Measurements from ENCODE around the gene OAT.
"Not testable (repeated sequence)": the region's sequence is repeated elsewhere in the genome, so short reads cannot be mapped to it uniquely, and the experiment has no call there.

The OAT gene

GRCh38 chr10:124377101-124377500 lies 41.6 kb downstream of the OAT start:
- Histone ChIP-seq H3K27ac (ENCODE audit: low read depth, low read length, severe bottlenecking) (no peak overlapping the region), H3K4me3 (ENCODE audit: extremely low read depth, insufficient read depth, low read length, poor library complexity, severe bottlenecking) (no peak overlapping the region), H3K9me3 (ENCODE audit: control insufficient read depth, low read length) (no peaks in the 10 kb centered on the region), H3K4me1 (ENCODE audit: control insufficient read depth, insufficient read depth, low read length, poor library complexity, severe bottlenecking) (no peaks in the 10 kb centered on the region), H3K36me3 (ENCODE audit: control insufficient read depth, insufficient read depth, low read length) (no peaks in the 10 kb centered on the region)
- WGBS, 2 experiments (ENCODE audit: insufficient coverage in 2 of 2), result 88 to 95% methylated on average over 4 to 7 of the region's 8 CpGs

GRCh38 chr10:124376411-124376810 lies 42.3 kb downstream of the OAT start:
- Histone ChIP-seq H3K36me3 (ENCODE audit: control insufficient read depth, insufficient read depth, low read length) (no peaks in the 10 kb centered on the region), H3K27ac (ENCODE audit: low read depth, low read length, severe bottlenecking) (no peak overlapping the region), H3K9me3 (ENCODE audit: control insufficient read depth, low read length) (no peaks in the 10 kb centered on the region), H3K4me1 (ENCODE audit: control insufficient read depth, insufficient read depth, low read length, poor library complexity, severe bottlenecking) (no peaks in the 10 kb centered on the region), H3K4me3 (ENCODE audit: extremely low read depth, insufficient read depth, low read length, poor library complexity, severe bottlenecking) (no peak overlapping the region)
- 96% methylated on average over 5 to 6 of the region's 9 CpGs for WGBS, 2 experiments (ENCODE audit: insufficient coverage in 2 of 2)

GRCh38 chr10:124375691-124376090 lies 43.0 kb downstream of the OAT start:
- Histone ChIP-seq H3K9me3 (ENCODE audit: control insufficient read depth, low read length) (no peaks in the 10 kb centered on the region), H3K4me1 (ENCODE audit: control insufficient read depth, insufficient read depth, low read length, poor library complexity, severe bottlenecking) (no peaks in the 10 kb centered on the region), H3K27ac (ENCODE audit: low read depth, low read length, severe bottlenecking) (no peak overlapping the region), H3K36me3 (ENCODE audit: control insufficient read depth, insufficient read depth, low read length) (no peaks in the 10 kb centered on the region), H3K4me3 (ENCODE audit: extremely low read depth, insufficient read depth, low read length, poor library complexity, severe bottlenecking) (no peak overlapping the region)
- 94 to 100% methylated on average over 6 to 8 of the region's 11 CpGs for WGBS, 2 experiments (ENCODE audit: insufficient coverage in 2 of 2)

- Histone ChIP-seq H3K27ac (ENCODE audit: low read depth, low read length, severe bottlenecking) (no peak overlapping the region), H3K9me3 (ENCODE audit: control insufficient read depth, low read length) (no peaks in the 10 kb centered on the region), H3K36me3 (ENCODE audit: control insufficient read depth, insufficient read depth, low read length) (no peaks in the 10 kb centered on the region), H3K4me3 (ENCODE audit: extremely low read depth, insufficient read depth, low read length, poor library complexity, severe bottlenecking) (no peak overlapping the region), H3K4me1 (ENCODE audit: control insufficient read depth, insufficient read depth, low read length, poor library complexity, severe bottlenecking) (no peaks in the 10 kb centered on the region)
- 95 to 100% methylated on average over 4 to 5 of the region's 5 CpGs for WGBS, 2 experiments (ENCODE audit: insufficient coverage in 2 of 2)
Measured at GRCh38 chr10:124375353-124375614, 43.4 kb downstream of the OAT start.

GRCh38 chr10:124374535-124375352 lies 44.0 kb downstream of the OAT start:
- no peaks in the 10 kb centered on the region for H3K9me3 ChIP-seq (ENCODE audit: control insufficient read depth, low read length)
- H3K4me1 ChIP-seq (ENCODE audit: control insufficient read depth, insufficient read depth, low read length, poor library complexity, severe bottlenecking), result no peaks in the 10 kb centered on the region
- H3K27ac ChIP-seq (ENCODE audit: low read depth, low read length, severe bottlenecking), result no peak overlapping the region
- WGBS, 2 experiments (ENCODE audit: insufficient coverage in 2 of 2), result 67 to 72% methylated on average over 12 to 14 of the region's 14 CpGs
- no peak overlapping the region for H3K4me3 ChIP-seq (ENCODE audit: extremely low read depth, insufficient read depth, low read length, poor library complexity, severe bottlenecking)
- no peaks in the 10 kb centered on the region for H3K36me3 ChIP-seq (ENCODE audit: control insufficient read depth, insufficient read depth, low read length)

- Histone ChIP-seq H3K4me1 (ENCODE audit: control insufficient read depth, insufficient read depth, low read length, poor library complexity, severe bottlenecking) (no peaks in the 10 kb centered on the region), H3K9me3 (ENCODE audit: control insufficient read depth, low read length) (no peaks in the 10 kb centered on the region), H3K4me3 (ENCODE audit: extremely low read depth, insufficient read depth, low read length, poor library complexity, severe bottlenecking) (no peak overlapping the region), H3K27ac (ENCODE audit: low read depth, low read length, severe bottlenecking) (no peak overlapping the region), H3K36me3 (ENCODE audit: control insufficient read depth, insufficient read depth, low read length) (no peaks in the 10 kb centered on the region)
- WGBS, 2 experiments (ENCODE audit: insufficient coverage in 2 of 2), result 88 to 100% methylated on average over 1 to 4 of the region's 4 CpGs
Measured at GRCh38 chr10:124372899-124373298, 45.8 kb downstream of the OAT start.

GRCh38 chr10:124370426-124370825 lies 48.3 kb downstream of the OAT start:
- WGBS, 2 experiments (ENCODE audit: insufficient coverage in 2 of 2), result 93 to 100% methylated on average over 6 of the region's 7 CpGs
- H3K4me3 ChIP-seq (ENCODE audit: extremely low read depth, insufficient read depth, low read length, poor library complexity, severe bottlenecking), result no peak overlapping the region

GRCh38 chr10:124369986-124370385 lies 48.7 kb downstream of the OAT start:
- no peaks in the 10 kb centered on the region for H3K9me3 ChIP-seq (ENCODE audit: control insufficient read depth, low read length)
- no peak overlapping the region for H3K27ac ChIP-seq (ENCODE audit: low read depth, low read length, severe bottlenecking)
- H3K4me3 ChIP-seq (ENCODE audit: extremely low read depth, insufficient read depth, low read length, poor library complexity, severe bottlenecking), result no peak overlapping the region
- WGBS, 2 experiments (ENCODE audit: insufficient coverage in 2 of 2), result 88 to 97% methylated on average over 3 of the region's 4 CpGs
- H3K4me1 ChIP-seq (ENCODE audit: control insufficient read depth, insufficient read depth, low read length, poor library complexity, severe bottlenecking), result no peaks in the 10 kb centered on the region
- H3K36me3 ChIP-seq (ENCODE audit: control insufficient read depth, insufficient read depth, low read length), result no peaks in the 10 kb centered on the region

More at GRCh38 chr10:124370426-124370825, 48.3 kb downstream of the OAT start:
- Histone ChIP-seq H3K36me3 (ENCODE audit: control insufficient read depth, insufficient read depth, low read length) (no peaks in the 10 kb centered on the region), H3K9me3 (ENCODE audit: control insufficient read depth, low read length) (no peaks in the 10 kb centered on the region), H3K27ac (ENCODE audit: low read depth, low read length, severe bottlenecking) (no peak overlapping the region), H3K4me1 (ENCODE audit: control insufficient read depth, insufficient read depth, low read length, poor library complexity, severe bottlenecking) (no peaks in the 10 kb centered on the region)

- not testable (repeated sequence) for H3K4me1 ChIP-seq (ENCODE audit: control insufficient read depth, insufficient read depth, low read length, poor library complexity, severe bottlenecking); H3K9me3 ChIP-seq (ENCODE audit: control insufficient read depth, low read length); H3K4me3 ChIP-seq (ENCODE audit: extremely low read depth, insufficient read depth, low read length, poor library complexity, severe bottlenecking); H3K27ac ChIP-seq (ENCODE audit: low read depth, low read length, severe bottlenecking); H3K36me3 ChIP-seq (ENCODE audit: control insufficient read depth, insufficient read depth, low read length)
- WGBS, 2 experiments (ENCODE audit: insufficient coverage in 2 of 2), result 86% methylated on average over 1 of the region's 4 CpGs; no CpG with 5 or more reads in 1 of the 2 experiments
Measured at GRCh38 chr10:124369533-124369932, 49.2 kb downstream of the OAT start.

- 100% methylated on average over 1 to 2 of the region's 4 CpGs for WGBS, 2 experiments (ENCODE audit: insufficient coverage in 2 of 2)
- no peaks in the 10 kb centered on the region for H3K36me3 ChIP-seq (ENCODE audit: control insufficient read depth, insufficient read depth, low read length)
Measured at GRCh38 chr10:124369066-124369465, 49.7 kb downstream of the OAT start.

GRCh38 chr10:124367936-124368335 lies 50.8 kb downstream of the OAT start:
- Histone ChIP-seq H3K4me3 (ENCODE audit: extremely low read depth, insufficient read depth, low read length, poor library complexity, severe bottlenecking) (no peak overlapping the region), H3K9me3 (ENCODE audit: control insufficient read depth, low read length) (no peaks in the 10 kb centered on the region)

More at GRCh38 chr10:124369066-124369465, 49.7 kb downstream of the OAT start:
- Histone ChIP-seq H3K9me3 (ENCODE audit: control insufficient read depth, low read length) (no peaks in the 10 kb centered on the region), H3K27ac (ENCODE audit: low read depth, low read length, severe bottlenecking) (no peak overlapping the region), H3K4me3 (ENCODE audit: extremely low read depth, insufficient read depth, low read length, poor library complexity, severe bottlenecking) (no peak overlapping the region), H3K4me1 (ENCODE audit: control insufficient read depth, insufficient read depth, low read length, poor library complexity, severe bottlenecking) (no peaks in the 10 kb centered on the region)

More at GRCh38 chr10:124367936-124368335, 50.8 kb downstream of the OAT start:
- no peak overlapping the region for H3K27ac ChIP-seq (ENCODE audit: low read depth, low read length, severe bottlenecking)
- no peaks in the 10 kb centered on the region for H3K4me1 ChIP-seq (ENCODE audit: control insufficient read depth, insufficient read depth, low read length, poor library complexity, severe bottlenecking)
- WGBS, 2 experiments (ENCODE audit: insufficient coverage in 2 of 2), result 86 to 90% methylated on average over 18 of the region's 18 CpGs
- H3K36me3 ChIP-seq (ENCODE audit: control insufficient read depth, insufficient read depth, low read length), result no peaks in the 10 kb centered on the region

Data from mesodermal cell (in vitro differentiated cells).